ENCODE data around the gene NPHS1. TPM values are rescaled to one million over a fixed set of nuclear protein-coding genes. Genes with fewer than 3 reads are reported as not detected.
"Not testable (repeated sequence)": the region's sequence is repeated elsewhere in the genome, so short reads cannot be mapped to it uniquely, and the experiment has no call there.

Gene NPHS1
- total and polyA plus RNA-seq, 4 donors: under 0.01 TPM; not detected in 3

- DNase-seq (ENCODE audit: low spot score): no peak
- Histone ChIP-seq H3K9ac (ENCODE audit: low read depth in 1 of 2, low read length in 2 of 2) (no peak overlapping the region), H3K4me3 (ENCODE audit: low read depth in 1 of 3, low read length in 3 of 3) (no peak overlapping the region), H3K36me3 (ENCODE audit: control insufficient read depth in 4 of 4, insufficient read depth in 3 of 4, low read depth in 1 of 4, low read length in 3 of 4) (no peaks in the 10 kb centered on the region), H3K27ac (ENCODE audit: low read depth in 1 of 2, low read length in 2 of 2) (no peak overlapping the region), H3K9me3 (ENCODE audit: control insufficient read depth in 4 of 4, low read length in 3 of 4) (peaks cover 0 to 3% (median 1%) of the 10 kb centered on the region in 4 donors), H3K4me1 (ENCODE audit: control insufficient read depth in 4 of 4, insufficient read depth in 4 of 4, low read length in 3 of 4) (peaks cover 0 to 6% (median 5%) of the 10 kb centered on the region in 4 donors), H3K27me3 (ENCODE audit: control insufficient read depth in 4 of 4, insufficient read depth in 4 of 4, low read length in 3 of 4) (peaks cover 0 to 11% (median 9%) of the 10 kb centered on the region in 4 donors)
- TF ChIP-seq HNF4G (IDR thresholded peaks at IDR 0.05) (no peak), EGR1 (IDR thresholded peaks at IDR 0.05; ENCODE audit: low read depth in 2 of 2) (no peak), CTCF (IDR thresholded peaks at IDR 0.05; ENCODE audit: low read depth, low read length, missing input control) (no peak), TAF1 (conservative IDR thresholded peaks at IDR 0.05) (no peak), GABPA (IDR thresholded peaks at IDR 0.05 in 1 of 2, conservative IDR thresholded peaks at IDR 0.05 in 1 of 2) (no peak), JUND (IDR thresholded peaks at IDR 0.05) (no peak), REST (IDR thresholded peaks at IDR 0.05) (no peak), SP1 (IDR thresholded peaks at IDR 0.05) (no peak), HNF4A (conservative IDR thresholded peaks at IDR 0.05) (no peak), MAX (IDR thresholded peaks at IDR 0.05) (no peak), ZBTB33 (IDR thresholded peaks at IDR 0.05) (no peak), RXRA (IDR thresholded peaks at IDR 0.05) (no peak), NR2F2 (IDR thresholded peaks at IDR 0.05) (no peak), ATF3 (IDR thresholded peaks at IDR 0.05) (no peak)
- WGBS: 74% methylated on average over 13 of the region's 13 CpGs
These were observed 10.2 kb downstream of the NPHS1 start for GRCh38 chr19:35841961-35842595.

GRCh38 chr19:35836096-35836495 lies 16.2 kb downstream of the NPHS1 start:
- DNase-seq (ENCODE audit: low spot score); H3K36me3 ChIP-seq (ENCODE audit: control insufficient read depth in 4 of 4, insufficient read depth in 3 of 4, low read depth in 1 of 4, low read length in 3 of 4); H3K27me3 ChIP-seq (ENCODE audit: control insufficient read depth in 4 of 4, insufficient read depth in 4 of 4, low read length in 3 of 4); H3K4me3 ChIP-seq (ENCODE audit: low read depth in 1 of 3, low read length in 3 of 3); H3K27ac ChIP-seq (ENCODE audit: low read depth in 1 of 2, low read length in 2 of 2); H3K4me1 ChIP-seq (ENCODE audit: control insufficient read depth in 4 of 4, insufficient read depth in 4 of 4, low read length in 3 of 4); H3K9me3 ChIP-seq (ENCODE audit: control insufficient read depth in 4 of 4, low read length in 3 of 4); H3K9ac ChIP-seq (ENCODE audit: low read depth in 1 of 2, low read length in 2 of 2): not testable (repeated sequence)
- 51% methylated on average over 11 of the region's 11 CpGs for WGBS

All from liver (tissue), 9 donors.